CD14-positive monocyte (primary cell): ENCODE data around the gene PSME1. TPM values are rescaled to one million over a fixed set of nuclear protein-coding genes. Genes with fewer than 3 reads are reported as not detected.

Experiments used
- DNase-seq, 3 donors: peaks; one replicate each; pipeline ENCODE4 v3.0.0-alpha.2; 2011 to 2022
- H2AFZ ChIP-seq: 2 replicates; pipeline ENCODE4 v1.6.0; 2012; ENCODE audit warnings: mild to moderate bottlenecking, low read depth, low read length, inconsistent platforms; ENCODE audit not compliant: insufficient read depth, poor library complexity, severe bottlenecking
- H3K27ac ChIP-seq, 2 donors: 1 replicate in 1 of 2; 2 replicates in 1 of 2; pipeline ENCODE4 v1.5.1; 2012 to 2013; ENCODE audit warnings: low read length in 2 of 2, control low read depth in 1 of 2, inconsistent platforms in 1 of 2, low read depth in 1 of 2, mild to moderate bottlenecking in 1 of 2
- H3K27me3 ChIP-seq, 2 donors: one replicate each; pipeline versions ENCODE4 v1.6.0 to v1.6.1; 2011 to 2013; ENCODE audit warnings: low read length in 2 of 2; ENCODE audit not compliant: control insufficient read depth in 2 of 2, insufficient read depth in 2 of 2
- H3K36me3 ChIP-seq, 2 donors: replicated peaks in 1 of 2; 1 replicate in 1 of 2; 2 replicates in 1 of 2; pipeline versions ENCODE4 v1.5.1 to v1.6.1; 2012 to 2013; ENCODE audit warnings: low read length in 2 of 2, control low read depth in 1 of 2, inconsistent platforms in 1 of 2, mild to moderate bottlenecking in 1 of 2; ENCODE audit not compliant: insufficient read depth in 2 of 2, control insufficient read depth in 1 of 2
- H3K4me1 ChIP-seq, 2 donors: 1 replicate in 1 of 2; 2 replicates in 1 of 2; pipeline versions ENCODE4 v1.5.1 to v1.6.1; 2012 to 2013; ENCODE audit warnings: low read length in 2 of 2, control low read depth in 1 of 2, inconsistent platforms in 1 of 2, mild to moderate bottlenecking in 1 of 2, moderate library complexity in 1 of 2; ENCODE audit not compliant: insufficient read depth in 2 of 2, control insufficient read depth in 1 of 2
- H3K4me2 ChIP-seq: replicated peaks from 2 replicates; pipeline ENCODE3; 2012; ENCODE audit warnings: low read length, moderate library complexity, mild to moderate bottlenecking; ENCODE audit not compliant: poor library complexity, severe bottlenecking; ENCODE audit errors: extremely low read depth
- H3K4me3 ChIP-seq, 3 experiments: fragments of 200-600 bp in 1 of 3; sonication (generic) in 1 of 3; replicated peaks in 1 of 3; 1 replicate in 2 of 3; 2 replicates in 1 of 3; pipeline ENCODE4 v1.5.1; 2011 to 2013; ENCODE audit warnings: low read length in 3 of 3, mild to moderate bottlenecking in 3 of 3, control low read depth in 2 of 3, low read depth in 2 of 3, inconsistent platforms in 1 of 3, moderate library complexity in 1 of 3
- H3K79me2 ChIP-seq: 2 replicates; pipeline ENCODE4 v1.6.0; 2012; ENCODE audit warnings: mild to moderate bottlenecking, control low read depth, inconsistent platforms, low read length, moderate library complexity; ENCODE audit not compliant: insufficient read depth
- H3K9ac ChIP-seq: 2 replicates; pipeline ENCODE4 v1.6.0; 2017; ENCODE audit warnings: low read length, mild to moderate bottlenecking; ENCODE audit not compliant: insufficient read depth, poor library complexity, severe bottlenecking
- H3K9me3 ChIP-seq, 2 donors: replicated peaks in 1 of 2; 1 replicate in 1 of 2; 2 replicates in 1 of 2; pipeline versions ENCODE4 v1.5.1 to v1.6.1; 2012 to 2013; ENCODE audit warnings: low read length in 2 of 2, control low read depth in 1 of 2; ENCODE audit not compliant: control insufficient read depth in 1 of 2, insufficient read depth in 1 of 2
- H4K20me1 ChIP-seq: 2 replicates; pipeline ENCODE4 v1.6.0; 2012; ENCODE audit warnings: mild to moderate bottlenecking, low read length, control low read depth, moderate library complexity; ENCODE audit not compliant: insufficient read depth
- H3K27ac Mint-ChIP-seq, 7 donors: one replicate each; pipeline ENCODE4 v1.8.0; 2020; ENCODE audit warnings: mild to moderate bottlenecking in 7 of 7, mixed read lengths in 7 of 7, moderate library complexity in 6 of 7, inconsistent platforms in 2 of 7
- H3K27me3 Mint-ChIP-seq, 3 donors: one replicate each; pipeline ENCODE4 v1.8.0; 2021 to 2022; ENCODE audit warnings: low read depth in 3 of 3, mild to moderate bottlenecking in 3 of 3, mixed read lengths in 3 of 3, moderate library complexity in 3 of 3, inconsistent platforms in 1 of 3
- H3K36me3 Mint-ChIP-seq, 2 donors: one replicate each; pipeline ENCODE4 v1.8.0; 2020; ENCODE audit warnings: mixed read lengths in 2 of 2, inconsistent platforms in 1 of 2, mild to moderate bottlenecking in 1 of 2
- H3K4me1 Mint-ChIP-seq: one replicate; pipeline ENCODE4 v1.8.0; 2020; ENCODE audit warnings: mild to moderate bottlenecking, mixed read lengths
- H3K4me3 Mint-ChIP-seq, 2 donors: one replicate each; pipeline ENCODE4 v1.8.0; 2020; ENCODE audit warnings: mild to moderate bottlenecking in 2 of 2, mixed read lengths in 2 of 2, moderate library complexity in 1 of 2
- H3K9me3 Mint-ChIP-seq, 7 donors: one replicate each; pipeline ENCODE4 v1.8.0; 2020 to 2022; ENCODE audit warnings: mixed read lengths in 7 of 7, mild to moderate bottlenecking in 6 of 7, moderate library complexity in 6 of 7, inconsistent platforms in 2 of 7
- CTCF ChIP-seq: fragments of 200-600 bp; IDR thresholded peaks from one replicate; pipeline ENCODE4 v1.8.0; 2022; ENCODE audit warnings: antibody characterized with exemption, mild to moderate bottlenecking
- WGBS: methylation state at CpG from one replicate; pipeline ENCODE4 v1.1.5; 2013; ENCODE audit warnings: missing lambda C conversion rate; ENCODE audit not compliant: insufficient coverage; 5-methylcytosine and 5-hydroxymethylcytosine counted together
- intact Hi-C, 2 donors: fragments of 100-400 bp; cut with micrococcal nuclease; formaldehyde crosslinking; loops; one replicate each; pipeline versions ENCODE4 v1.15.0 to v1.15.1; 2023
- polyA plus RNA-seq, 3 donors: library from polyadenylated mRNA; depleted of rRNA in 1 of 3; unstranded in 2 of 3; stranded (reverse) in 1 of 3; fragments of 300-500 nt in 2 of 3; fragments of >200 nt in 1 of 3; fragmentation: Illumina TruSeq in 2 of 3; gene quantifications; 1 replicate in 2 of 3; 2 replicates in 1 of 3; pipeline ENCODE4 v1.2.3, GENCODE V29; 2012 to 2021

The PSME1 gene
- polyA plus RNA-seq, 3 donors, result 435 to 759 (median 729) TPM

GRCh38 chr14:24135584-24135833, 485 bp upstream of the PSME1 start:
- peak overlapping the region; percentile 97 for H3K9ac ChIP-seq
- H3K9me3 ChIP-seq, result no peaks in the 10 kb centered on the region
- no peaks in the 10 kb centered on the region for H3K27me3 ChIP-seq
- peaks cover 45% of the 10 kb centered on the region for H3K79me2 ChIP-seq
- H4K20me1 ChIP-seq, result peaks cover 34% of the 10 kb centered on the region
- intact Hi-C loops, result loop anchor here in 1 of 2 donors (10.0 kb wide), 1 partner anchor 99 kb away; the partner anchor contains the start of genes GMPR2 and NEDD8
- Mint-ChIP-seq H3K27me3 (no peaks in the 10 kb centered on the region), H3K27ac (peak overlapping the region; percentile 53 to 94 (median 79)), H3K36me3 (peaks cover 38 to 49% of the 10 kb centered on the region in 2 donors), H3K4me3 (peak overlapping the region; percentile 88 to 94), H3K4me1 (peaks cover 51% of the 10 kb centered on the region), H3K9me3 (peaks cover 0 to 1% (median 0%) of the 10 kb centered on the region in 7 donors)
- peak overlapping the region; percentile 82 for H3K4me2 ChIP-seq
- H2AFZ ChIP-seq, result peak overlapping the region; percentile 98
- peak overlapping the region in 1 of 2 donors; percentile 94 for H3K27ac ChIP-seq
- H3K4me3 ChIP-seq, result peak overlapping the region; percentile 53 to 97 (median 68)
- no peak for TF ChIP-seq CTCF
- 9% methylated on average over 9 of the region's 9 CpGs for WGBS
- peaks cover 26 to 28% of the 10 kb centered on the region in 2 donors for H3K36me3 ChIP-seq
- no peak for DNase-seq
- H3K4me1 ChIP-seq, result peaks cover 35 to 42% of the 10 kb centered on the region in 2 donors

- H3K36me3 ChIP-seq, result peaks cover 26 to 28% of the 10 kb centered on the region in 2 donors
- no peaks in the 10 kb centered on the region for H3K27me3 ChIP-seq
- Mint-ChIP-seq H3K4me1 (peaks cover 54% of the 10 kb centered on the region), H3K36me3 (peaks cover 37 to 39% of the 10 kb centered on the region in 2 donors), H3K27me3 (peaks cover 0 to 1% (median 0%) of the 10 kb centered on the region in 3 donors), H3K27ac (peak overlapping the region; percentile 83 to 94 (median 91)), H3K9me3 (peaks cover 0 to 1% (median 0%) of the 10 kb centered on the region in 7 donors), H3K4me3 (peak overlapping the region; percentile 88 to 93)
- no peak for TF ChIP-seq CTCF
- no peaks in the 10 kb centered on the region for H3K9me3 ChIP-seq
- peak overlapping the region; percentile 82 for H3K4me2 ChIP-seq
- H2AFZ ChIP-seq, result peak overlapping the region; percentile 98
- H3K79me2 ChIP-seq, result peaks cover 51% of the 10 kb centered on the region
- no peak for DNase-seq
- intact Hi-C loops, result loop anchor here in 1 of 2 donors (10.0 kb wide), 1 partner anchor 98 kb away; the partner anchor contains the start of genes GMPR2 and NEDD8
- WGBS, result 22% methylated on average over 7 of the region's 13 CpGs
- H4K20me1 ChIP-seq, result peaks cover 38% of the 10 kb centered on the region
- peak overlapping the region; percentile 10 to 94 for H3K27ac ChIP-seq
- H3K4me3 ChIP-seq, result peak overlapping the region; percentile 68 to 97 (median 73)
- H3K4me1 ChIP-seq, result peaks cover 37 to 49% of the 10 kb centered on the region in 2 donors
- peak overlapping the region; percentile 97 for H3K9ac ChIP-seq
These were observed 912 bp downstream of the PSME1 start for GRCh38 chr14:24136684-24137528.
